GM12872 (cell line): ENCODE data around the gene TUBAL3.

Experiments
- CTCF ChIP-seq: IDR thresholded peaks from 3 replicates; pipeline ENCODE4 v1.5.1; 2011; ENCODE audit warnings: low read depth, mild to moderate bottlenecking, low read length, moderate library complexity; ENCODE audit not compliant: insufficient read depth

The TUBAL3 gene

GRCh38 chr10:5360318-5360915 lies 44.2 kb downstream of the TUBAL3 start:
- no peak for TF ChIP-seq CTCF

DNA sequence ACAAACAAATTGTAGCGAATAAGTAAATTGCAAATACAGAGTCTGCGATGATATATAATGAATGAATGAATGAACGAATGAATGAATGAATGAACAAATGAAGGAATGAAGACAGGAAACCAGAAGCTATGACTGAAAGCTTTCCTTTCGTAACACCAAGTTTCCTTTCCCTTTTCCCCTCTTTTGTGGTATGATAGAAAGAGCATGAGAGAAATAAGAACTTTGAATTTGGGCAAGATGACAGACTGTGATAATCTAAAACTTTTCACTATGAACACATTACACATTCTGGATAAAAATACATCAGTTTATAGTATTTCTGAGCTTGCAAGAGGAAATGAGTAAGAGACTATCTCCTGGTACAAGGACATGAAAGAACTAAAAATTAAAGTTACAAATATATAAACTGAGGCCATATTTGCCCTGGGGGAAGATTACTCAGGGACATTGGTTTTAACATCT lies 48.3 kb downstream of the TUBAL3 start:
- TF ChIP-seq CTCF, result no peak

DNA sequence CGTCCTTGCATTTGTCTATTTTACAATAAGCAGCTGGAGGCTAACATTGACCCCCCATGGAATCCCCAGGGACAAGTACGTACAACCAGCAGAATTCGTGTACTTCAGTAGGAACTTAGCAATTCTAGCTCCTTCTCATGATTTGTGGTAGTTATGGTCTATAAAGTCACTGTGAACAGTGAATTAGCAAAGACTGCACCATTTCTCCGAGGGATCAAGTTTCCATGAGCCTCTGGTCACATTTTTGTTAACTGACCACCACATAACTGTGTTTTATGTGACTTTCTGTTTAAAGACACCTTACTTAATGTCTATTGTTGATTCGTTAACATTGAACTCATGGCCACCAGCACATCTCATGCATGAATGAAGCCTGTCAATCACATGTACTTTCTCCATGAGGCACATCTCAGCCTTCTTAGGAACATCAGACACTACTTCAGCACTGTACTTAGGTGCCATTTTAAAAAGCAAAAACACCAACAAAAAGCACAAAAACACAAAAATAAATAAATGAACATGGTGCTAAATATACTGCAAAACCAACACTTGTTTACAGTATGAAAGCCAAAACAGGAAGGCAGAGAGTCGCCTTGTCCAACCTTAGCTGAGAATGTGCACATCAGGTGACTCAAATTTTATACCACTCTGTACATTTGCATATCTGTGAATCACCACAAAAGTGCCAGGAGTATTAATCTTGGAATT lies 48.9 kb downstream of the TUBAL3 start:
- no peak for TF ChIP-seq CTCF

GRCh38 chr10:5354068-5354467 lies 50.6 kb downstream of the TUBAL3 start:
- no peak for TF ChIP-seq CTCF

DNA sequence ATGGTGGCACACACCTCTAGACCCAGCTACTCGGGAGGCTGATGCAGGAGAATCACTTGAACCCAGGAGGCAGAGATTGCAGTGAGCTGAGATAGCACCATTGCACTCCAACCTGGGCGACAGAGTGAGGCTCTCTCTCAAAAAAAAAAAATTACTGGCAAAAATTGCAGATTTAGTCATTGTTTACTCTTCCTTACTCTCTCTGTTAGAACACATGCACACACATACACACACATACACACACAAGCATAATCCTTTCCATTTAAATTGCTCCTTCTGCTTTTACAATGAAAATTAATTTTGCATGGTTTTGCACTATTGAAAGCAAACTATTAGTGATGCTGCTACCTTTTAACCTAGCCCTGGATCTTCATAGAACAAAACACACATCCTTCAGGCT lies 55.3 kb downstream of the TUBAL3 start:
- no peak for TF ChIP-seq CTCF

DNA sequence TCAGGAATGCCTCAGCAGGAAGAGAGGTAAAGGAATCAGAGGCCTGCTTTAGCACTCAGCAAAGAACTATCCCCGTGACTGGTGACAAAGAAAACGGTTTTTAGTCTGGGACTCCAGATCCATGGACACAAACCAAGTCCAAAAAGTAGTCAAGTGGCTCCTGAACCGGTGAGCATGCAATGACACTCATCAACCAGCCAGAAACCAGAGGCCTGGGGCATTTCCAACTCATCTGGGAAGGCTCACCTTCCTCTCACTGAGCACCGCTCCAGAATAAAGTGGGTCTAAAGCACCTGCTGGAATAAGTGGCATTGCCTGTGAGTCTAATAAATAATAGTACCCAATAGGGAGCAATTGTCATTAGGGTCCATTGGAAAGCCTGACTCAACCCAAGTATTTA lies 57.7 kb downstream of the TUBAL3 start:
- no peak for TF ChIP-seq CTCF

- TF ChIP-seq CTCF, result no peak
Measured at GRCh38 chr10:5344746-5345145, 59.9 kb downstream of the TUBAL3 start.
